ENCODE measurements around the gene NLRP1. TPM values are rescaled to one million over a fixed set of nuclear protein-coding genes. Genes with fewer than 3 reads are reported as not detected.
A peak's percentile ranks its signal among the peaks of the same experiment; 100 is the strongest.

The NLRP1 gene
- polyA plus RNA-seq, 3 donors = 13.2 to 388 (median 17.3) TPM

DNA sequence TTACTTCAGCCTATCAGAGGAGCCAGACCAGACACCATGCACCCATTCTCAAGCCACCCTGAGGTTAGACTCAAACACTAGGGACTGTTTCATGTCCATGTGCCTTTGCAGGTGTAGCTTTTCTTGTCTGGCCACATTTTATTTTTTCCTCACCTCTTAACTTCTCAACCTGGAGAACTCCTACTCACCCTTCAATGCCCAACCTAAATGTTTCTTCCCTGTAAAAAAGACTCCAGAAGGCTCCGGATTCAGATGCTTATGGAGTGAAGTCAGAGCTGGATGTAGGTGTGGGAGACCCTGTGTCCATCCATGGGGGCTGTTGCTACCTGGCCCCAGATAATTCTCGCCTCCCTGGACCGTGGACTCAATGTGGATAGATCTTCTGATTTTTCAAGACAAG, 44.0 kb upstream of the NLRP1 start:
- H3K4me3 Mint-ChIP-seq = no peak overlapping the region
- no peak for TF ChIP-seq CTCF (IDR thresholded peaks at IDR 0.05)
- H3K4me1 Mint-ChIP-seq = no peaks in the 10 kb centered on the region
- peaks cover 16 to 30% (median 22%) of the 10 kb centered on the region in 3 donors for H3K27me3 Mint-ChIP-seq (ENCODE audit: low read depth in 3 of 3)
- Histone ChIP-seq H3K9me3 (replicated peaks in 1 of 2; ENCODE audit: control insufficient read depth in 1 of 2, insufficient read depth in 1 of 2, low read length in 2 of 2) (no peaks in the 10 kb centered on the region), H3K9ac (ENCODE audit: insufficient read depth, low read length, poor library complexity, severe bottlenecking) (no peak overlapping the region), H3K79me2 (ENCODE audit: insufficient read depth, low read length) (no peaks in the 10 kb centered on the region), H3K4me1 (ENCODE audit: control insufficient read depth in 1 of 2, insufficient read depth in 2 of 2, low read length in 2 of 2) (no peaks in the 10 kb centered on the region), H3K36me3 (replicated peaks in 1 of 2; ENCODE audit: control insufficient read depth in 1 of 2, insufficient read depth in 2 of 2, low read length in 2 of 2) (no peaks in the 10 kb centered on the region), H3K4me2 (replicated peaks; ENCODE audit: extremely low read depth, low read length, poor library complexity, severe bottlenecking) (no peak overlapping the region), H3K27ac (ENCODE audit: low read depth in 1 of 2, low read length in 2 of 2) (no peak overlapping the region), H4K20me1 (ENCODE audit: insufficient read depth, low read length) (no peaks in the 10 kb centered on the region), H3K27me3 (ENCODE audit: control insufficient read depth in 2 of 2, insufficient read depth in 2 of 2, low read length in 2 of 2) (peaks cover 9 to 10% of the 10 kb centered on the region in 2 donors), H2AFZ (ENCODE audit: insufficient read depth, low read depth, low read length, poor library complexity, severe bottlenecking) (no peak overlapping the region), H3K4me3 (replicated peaks in 1 of 3; ENCODE audit: low read depth in 2 of 3, low read length in 3 of 3) (no peak overlapping the region)
- H3K9me3 Mint-ChIP-seq = peaks cover 0 to 6% (median 0%) of the 10 kb centered on the region in 7 donors
- no peaks in the 10 kb centered on the region for H3K36me3 Mint-ChIP-seq
- peak overlapping the region in 1 of 7 donors; percentile 20 for H3K27ac Mint-ChIP-seq
- 83% methylated on average over 3 of the region's 3 CpGs for WGBS (ENCODE audit: insufficient coverage)
- intact Hi-C loops (cut with micrococcal nuclease) = no loop called here
- DNase-seq = no peak

DNA sequence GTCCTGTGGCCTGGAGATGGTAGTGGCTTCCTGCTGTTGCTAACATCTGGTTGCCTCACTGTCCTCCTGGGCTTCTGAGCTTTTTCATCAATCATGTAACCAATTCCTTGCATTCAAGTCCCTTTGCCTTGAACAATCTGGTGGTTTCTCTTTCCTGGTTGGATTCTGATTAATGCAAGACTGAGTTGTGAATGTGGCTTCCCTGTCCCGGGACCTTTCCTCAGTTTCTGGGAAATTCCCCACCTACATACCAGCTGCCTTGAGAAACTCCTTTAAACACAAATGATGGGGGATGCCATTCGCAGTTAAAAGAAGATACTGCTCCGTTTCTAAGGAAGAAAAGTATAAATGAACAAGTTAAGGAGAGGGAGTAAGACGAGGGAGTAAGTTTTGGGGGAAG, 39.9 kb upstream of the NLRP1 start:
- Mint-ChIP-seq H3K27ac (no peak overlapping the region), H3K9me3 (peaks cover 0 to 6% (median 0%) of the 10 kb centered on the region in 7 donors), H3K36me3 (no peaks in the 10 kb centered on the region), H3K4me3 (no peak overlapping the region), H3K4me1 (peaks cover 6% of the 10 kb centered on the region), H3K27me3 (ENCODE audit: low read depth in 3 of 3) (peaks cover 12 to 21% (median 18%) of the 10 kb centered on the region in 3 donors)
- H3K4me1 ChIP-seq (ENCODE audit: control insufficient read depth in 1 of 2, insufficient read depth in 2 of 2, low read length in 2 of 2) = no peaks in the 10 kb centered on the region
- no peaks in the 10 kb centered on the region for H4K20me1 ChIP-seq (ENCODE audit: insufficient read depth, low read length)
- intact Hi-C loops (cut with micrococcal nuclease) = no loop called here
- H3K4me3 ChIP-seq (replicated peaks in 1 of 3; ENCODE audit: low read depth in 2 of 3, low read length in 3 of 3) = no peak overlapping the region
- no peaks in the 10 kb centered on the region for H3K36me3 ChIP-seq (replicated peaks in 1 of 2; ENCODE audit: control insufficient read depth in 1 of 2, insufficient read depth in 2 of 2, low read length in 2 of 2)
- H3K4me2 ChIP-seq (replicated peaks; ENCODE audit: extremely low read depth, low read length, poor library complexity, severe bottlenecking) = no peak overlapping the region
- DNase-seq = no peak
- H2AFZ ChIP-seq (ENCODE audit: insufficient read depth, low read depth, low read length, poor library complexity, severe bottlenecking) = no peak overlapping the region
- H3K27me3 ChIP-seq (ENCODE audit: control insufficient read depth in 2 of 2, insufficient read depth in 2 of 2, low read length in 2 of 2) = peaks cover 8 to 16% of the 10 kb centered on the region in 2 donors
- TF ChIP-seq CTCF (IDR thresholded peaks at IDR 0.05) = no peak
- H3K9ac ChIP-seq (ENCODE audit: insufficient read depth, low read length, poor library complexity, severe bottlenecking) = no peak overlapping the region
- no peaks in the 10 kb centered on the region for H3K79me2 ChIP-seq (ENCODE audit: insufficient read depth, low read length)
- WGBS (ENCODE audit: insufficient coverage) = no CpG with 5 or more reads among the region's 4 CpGs
- no peaks in the 10 kb centered on the region for H3K9me3 ChIP-seq (replicated peaks in 1 of 2; ENCODE audit: control insufficient read depth in 1 of 2, insufficient read depth in 1 of 2, low read length in 2 of 2)
- H3K27ac ChIP-seq (ENCODE audit: low read depth in 1 of 2, low read length in 2 of 2) = no peak overlapping the region

Measured in CD14-positive monocyte (primary cell).